ENCODE measurements around the gene ULBP3.

Gene ULBP3

DNA sequence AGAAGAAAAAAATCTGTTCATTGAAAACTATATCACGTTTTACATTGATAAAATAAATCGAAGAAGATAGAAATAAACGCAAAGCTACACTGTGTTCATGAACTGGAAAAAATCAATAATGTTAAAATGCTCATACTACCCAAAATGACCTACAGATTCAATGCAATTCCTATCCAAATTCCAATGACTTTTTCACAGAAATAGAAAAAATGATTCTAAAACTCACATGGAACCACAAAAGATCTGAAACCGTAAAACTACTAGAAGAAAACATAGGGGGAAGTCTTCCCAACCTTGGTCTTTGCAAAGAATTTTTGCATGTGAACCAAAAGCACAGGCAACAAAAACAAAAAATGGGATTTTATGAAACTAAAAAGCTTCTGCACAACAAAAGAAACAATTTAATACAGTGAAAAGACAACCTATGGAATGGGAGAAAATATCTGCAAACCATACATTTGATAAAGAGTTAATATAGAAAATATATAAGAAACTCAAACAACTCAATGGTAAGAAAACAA lies 33.9 kb upstream of the ULBP3 start:
- Histone ChIP-seq H3K9me3 (ENCODE audit: control insufficient read depth, insufficient read depth, low read length) (no peaks in the 10 kb centered on the region), H3K4me2 (ENCODE audit: low read length) (no peak overlapping the region), H3K4me3 (ENCODE audit: low read length) (no peak overlapping the region), H3K79me2 (ENCODE audit: control insufficient read depth, low read length) (no peaks in the 10 kb centered on the region), H3K9me2 (replicated peaks; ENCODE audit: control insufficient read depth, low read length) (no peaks in the 10 kb centered on the region), H4K20me1 (ENCODE audit: control insufficient read depth, insufficient read depth, low read depth, low read length) (no peaks in the 10 kb centered on the region), H3K27me3 (ENCODE audit: control insufficient read depth, low read length) (0 out of 2 replicates have a peak, but pooled peaks cover 2% of the 10 kb centered on the region), H3K27ac (ENCODE audit: low read depth, low read length) (no peak overlapping the region), H3F3A (ENCODE audit: control insufficient read depth, insufficient read depth) (no peaks in the 10 kb centered on the region), H3K4me1 (ENCODE audit: control insufficient read depth, low read length) (peaks cover 5% of the 10 kb centered on the region), H3K36me3 (ENCODE audit: control insufficient read depth, low read length) (no peaks in the 10 kb centered on the region)
- TF ChIP-seq EZH2phosphoT487 (IDR thresholded peaks at IDR 0.05; ENCODE audit: borderline replicate concordance, low read length) (no peak), CTCF (IDR thresholded peaks at IDR 0.05; ENCODE audit: low read depth, low read length, poor library complexity, severe bottlenecking) (no peak)

GRCh38 chr6:150100745-150101144 lies 31.8 kb upstream of the ULBP3 start:
- Histone ChIP-seq H3K9me2 (replicated peaks; ENCODE audit: control insufficient read depth, low read length) (no peaks in the 10 kb centered on the region), H3K4me1 (ENCODE audit: control insufficient read depth, low read length) (peaks cover 5% of the 10 kb centered on the region), H3K4me2 (ENCODE audit: low read length) (no peak overlapping the region), H3K79me2 (ENCODE audit: control insufficient read depth, low read length) (no peaks in the 10 kb centered on the region), H3K36me3 (ENCODE audit: control insufficient read depth, low read length) (no peaks in the 10 kb centered on the region), H3K4me3 (ENCODE audit: low read length) (no peak overlapping the region), H3K9me3 (ENCODE audit: control insufficient read depth, insufficient read depth, low read length) (no peaks in the 10 kb centered on the region), H3F3A (ENCODE audit: control insufficient read depth, insufficient read depth) (no peaks in the 10 kb centered on the region), H3K27me3 (ENCODE audit: control insufficient read depth, low read length) (0 out of 2 replicates have a peak, but pooled peaks cover 2% of the 10 kb centered on the region), H3K27ac (ENCODE audit: low read depth, low read length) (no peak overlapping the region), H4K20me1 (ENCODE audit: control insufficient read depth, insufficient read depth, low read depth, low read length) (no peaks in the 10 kb centered on the region)
- TF ChIP-seq CTCF (IDR thresholded peaks at IDR 0.05; ENCODE audit: low read depth, low read length, poor library complexity, severe bottlenecking) (no peak), EZH2phosphoT487 (IDR thresholded peaks at IDR 0.05; ENCODE audit: borderline replicate concordance, low read length) (no peak)

GRCh38 chr6:150099953-150100352 lies 31.0 kb upstream of the ULBP3 start:
- no peaks in the 10 kb centered on the region for H3K9me3 ChIP-seq (ENCODE audit: control insufficient read depth, insufficient read depth, low read length)
- H3F3A ChIP-seq (ENCODE audit: control insufficient read depth, insufficient read depth) = no peaks in the 10 kb centered on the region
- H3K4me3 ChIP-seq (ENCODE audit: low read length) = no peak overlapping the region
- H4K20me1 ChIP-seq (ENCODE audit: control insufficient read depth, insufficient read depth, low read depth, low read length) = no peaks in the 10 kb centered on the region
- H3K36me3 ChIP-seq (ENCODE audit: control insufficient read depth, low read length) = no peaks in the 10 kb centered on the region
- H3K4me2 ChIP-seq (ENCODE audit: low read length) = no peak overlapping the region
- no peaks in the 10 kb centered on the region for H3K9me2 ChIP-seq (replicated peaks; ENCODE audit: control insufficient read depth, low read length)
- TF ChIP-seq EZH2phosphoT487 (IDR thresholded peaks at IDR 0.05; ENCODE audit: borderline replicate concordance, low read length) = no peak
- no peak for TF ChIP-seq CTCF (IDR thresholded peaks at IDR 0.05; ENCODE audit: low read depth, low read length, poor library complexity, severe bottlenecking)
- no peaks in the 10 kb centered on the region for H3K79me2 ChIP-seq (ENCODE audit: control insufficient read depth, low read length)
- H3K27ac ChIP-seq (ENCODE audit: low read depth, low read length) = no peak overlapping the region
- peaks cover 5% of the 10 kb centered on the region for H3K4me1 ChIP-seq (ENCODE audit: control insufficient read depth, low read length)
- peaks cover 10% of the 10 kb centered on the region; the same call in 1 of the 2 replicates for H3K27me3 ChIP-seq (ENCODE audit: control insufficient read depth, low read length)
